Activated naive CD8-positive, alpha-beta T cell (primary cell): ENCODE measurements around the gene OR6B2.
"Not testable (repeated sequence)": the region's sequence is repeated elsewhere in the genome, so short reads cannot be mapped to it uniquely, and the experiment has no call there.

Source experiments
- H3K27ac Mint-ChIP-seq: one replicate; pipeline ENCODE4 v1.8.0; 2021; ENCODE audit warnings: mixed read lengths
- H3K27me3 Mint-ChIP-seq: one replicate; pipeline ENCODE4 v1.8.0; 2021; ENCODE audit warnings: mixed read lengths
- H3K36me3 Mint-ChIP-seq: one replicate; pipeline ENCODE4 v1.8.0; 2021; ENCODE audit warnings: mixed read lengths
- H3K4me1 Mint-ChIP-seq: one replicate; pipeline ENCODE4 v1.8.0; 2021; ENCODE audit warnings: low read depth, mixed read lengths
- H3K4me3 Mint-ChIP-seq: one replicate; pipeline ENCODE4 v1.8.0; 2021; ENCODE audit warnings: mild to moderate bottlenecking, mixed read lengths
- H3K9me3 Mint-ChIP-seq: one replicate; pipeline ENCODE4 v1.8.0; 2021; ENCODE audit warnings: low read depth, mixed read lengths

The OR6B2 gene

GRCh38 chr2:240051697-240052096 lies 21.5 kb upstream of the OR6B2 start:
- H3K36me3 Mint-ChIP-seq, result no peaks in the 10 kb centered on the region
- no peak overlapping the region for H3K27ac Mint-ChIP-seq
- peaks cover 33% of the 10 kb centered on the region for H3K27me3 Mint-ChIP-seq
- no peaks in the 10 kb centered on the region for H3K9me3 Mint-ChIP-seq
- no peaks in the 10 kb centered on the region for H3K4me1 Mint-ChIP-seq
- no peak overlapping the region for H3K4me3 Mint-ChIP-seq

GRCh38 chr2:240050278-240050677 lies 20.0 kb upstream of the OR6B2 start:
- no peak overlapping the region for H3K4me3 Mint-ChIP-seq
- no peaks in the 10 kb centered on the region for H3K4me1 Mint-ChIP-seq
- no peaks in the 10 kb centered on the region for H3K36me3 Mint-ChIP-seq
- H3K27me3 Mint-ChIP-seq, result peaks cover 28% of the 10 kb centered on the region
- H3K27ac Mint-ChIP-seq, result no peak overlapping the region
- no peaks in the 10 kb centered on the region for H3K9me3 Mint-ChIP-seq

- H3K4me1 Mint-ChIP-seq, result no peaks in the 10 kb centered on the region
- H3K27ac Mint-ChIP-seq, result no peak overlapping the region
- no peaks in the 10 kb centered on the region for H3K36me3 Mint-ChIP-seq
- H3K27me3 Mint-ChIP-seq, result peaks cover 19% of the 10 kb centered on the region
- no peak overlapping the region for H3K4me3 Mint-ChIP-seq
- H3K9me3 Mint-ChIP-seq, result no peaks in the 10 kb centered on the region
Observed at GRCh38 chr2:240048237-240048636, 18.0 kb upstream of the OR6B2 start.

- no peak overlapping the region for H3K4me3 Mint-ChIP-seq
- H3K9me3 Mint-ChIP-seq, result no peaks in the 10 kb centered on the region
- no peaks in the 10 kb centered on the region for H3K36me3 Mint-ChIP-seq
- H3K27ac Mint-ChIP-seq, result no peak overlapping the region
- peaks cover 19% of the 10 kb centered on the region for H3K27me3 Mint-ChIP-seq
- H3K4me1 Mint-ChIP-seq, result no peaks in the 10 kb centered on the region
Observed at GRCh38 chr2:240045098-240045497, 14.9 kb upstream of the OR6B2 start.

- H3K4me1 Mint-ChIP-seq, result not testable (repeated sequence)
Observed at GRCh38 chr2:240044096-240044495, 13.9 kb upstream of the OR6B2 start.

GRCh38 chr2:240043279-240043989 lies 13.2 kb upstream of the OR6B2 start:
- Mint-ChIP-seq H3K4me1 (no peaks in the 10 kb centered on the region), H3K27ac (no peak overlapping the region), H3K4me3 (no peak overlapping the region), H3K36me3 (no peaks in the 10 kb centered on the region), H3K9me3 (no peaks in the 10 kb centered on the region), H3K27me3 (peaks cover 17% of the 10 kb centered on the region)

More at GRCh38 chr2:240044096-240044495, 13.9 kb upstream of the OR6B2 start:
- not testable (repeated sequence) for H3K4me3 Mint-ChIP-seq, H3K9me3 Mint-ChIP-seq, H3K27ac Mint-ChIP-seq, H3K36me3 Mint-ChIP-seq
- peaks cover 19% of the 10 kb centered on the region for H3K27me3 Mint-ChIP-seq

- Mint-ChIP-seq H3K4me3 (no peak overlapping the region), H3K27me3 (peaks cover 17% of the 10 kb centered on the region), H3K36me3 (no peaks in the 10 kb centered on the region), H3K4me1 (no peaks in the 10 kb centered on the region), H3K9me3 (no peaks in the 10 kb centered on the region), H3K27ac (no peak overlapping the region)
Observed at GRCh38 chr2:240042740-240043139, 12.5 kb upstream of the OR6B2 start.

- Mint-ChIP-seq H3K9me3 (no peaks in the 10 kb centered on the region), H3K4me1 (no peaks in the 10 kb centered on the region), H3K27me3 (peaks cover 22% of the 10 kb centered on the region), H3K4me3 (no peak overlapping the region), H3K36me3 (no peaks in the 10 kb centered on the region), H3K27ac (no peak overlapping the region)
Observed at GRCh38 chr2:240041363-240041762, 11.1 kb upstream of the OR6B2 start.

- Mint-ChIP-seq H3K27me3 (peaks cover 25% of the 10 kb centered on the region), H3K4me3 (no peak overlapping the region), H3K27ac (no peak overlapping the region), H3K9me3 (no peaks in the 10 kb centered on the region), H3K36me3 (no peaks in the 10 kb centered on the region), H3K4me1 (no peaks in the 10 kb centered on the region)
Observed at GRCh38 chr2:240037358-240037757, 7.1 kb upstream of the OR6B2 start.

- H3K36me3 Mint-ChIP-seq, result no peaks in the 10 kb centered on the region
- H3K4me1 Mint-ChIP-seq, result no peaks in the 10 kb centered on the region
- H3K27ac Mint-ChIP-seq, result no peak overlapping the region
- no peak overlapping the region for H3K4me3 Mint-ChIP-seq
- no peaks in the 10 kb centered on the region for H3K9me3 Mint-ChIP-seq
- H3K27me3 Mint-ChIP-seq, result peaks cover 28% of the 10 kb centered on the region
Observed at GRCh38 chr2:240033330-240033678, 3.1 kb upstream of the OR6B2 start.

GRCh38 chr2:240032406-240033329 lies 2.4 kb upstream of the OR6B2 start:
- no peaks in the 10 kb centered on the region for H3K36me3 Mint-ChIP-seq
- no peak overlapping the region for H3K27ac Mint-ChIP-seq
- no peaks in the 10 kb centered on the region for H3K9me3 Mint-ChIP-seq
- peaks cover 26% of the 10 kb centered on the region for H3K27me3 Mint-ChIP-seq
- no peak overlapping the region for H3K4me3 Mint-ChIP-seq
- H3K4me1 Mint-ChIP-seq, result no peaks in the 10 kb centered on the region

GRCh38 chr2:240024766-240025165 lies 5.5 kb downstream of the OR6B2 start:
- H3K27ac Mint-ChIP-seq, result peak overlapping the region; percentile 98
- H3K9me3 Mint-ChIP-seq, result no peaks in the 10 kb centered on the region
- H3K36me3 Mint-ChIP-seq, result peaks cover 8% of the 10 kb centered on the region
- peaks cover 25% of the 10 kb centered on the region for H3K4me1 Mint-ChIP-seq
- H3K4me3 Mint-ChIP-seq, result peak overlapping the region; percentile 99
- no peaks in the 10 kb centered on the region for H3K27me3 Mint-ChIP-seq

- no peaks in the 10 kb centered on the region for H3K9me3 Mint-ChIP-seq
- H3K4me3 Mint-ChIP-seq, result peak overlapping the region; percentile 99
- peak overlapping the region; percentile 98 for H3K27ac Mint-ChIP-seq
- peaks cover 25% of the 10 kb centered on the region for H3K4me1 Mint-ChIP-seq
- peaks cover 8% of the 10 kb centered on the region for H3K36me3 Mint-ChIP-seq
- H3K27me3 Mint-ChIP-seq, result no peaks in the 10 kb centered on the region
Observed at GRCh38 chr2:240023792-240024191, 6.4 kb downstream of the OR6B2 start.

GRCh38 chr2:240021488-240022104 lies 8.6 kb downstream of the OR6B2 start:
- H3K27ac Mint-ChIP-seq, result no peak overlapping the region
- H3K36me3 Mint-ChIP-seq, result peaks cover 14% of the 10 kb centered on the region
- peaks cover 29% of the 10 kb centered on the region for H3K4me1 Mint-ChIP-seq
- H3K4me3 Mint-ChIP-seq, result no peak overlapping the region
- no peaks in the 10 kb centered on the region for H3K9me3 Mint-ChIP-seq
- H3K27me3 Mint-ChIP-seq, result no peaks in the 10 kb centered on the region

GRCh38 chr2:240018071-240018750 lies 12.0 kb downstream of the OR6B2 start:
- Mint-ChIP-seq H3K4me1 (peaks cover 16% of the 10 kb centered on the region), H3K4me3 (no peak overlapping the region), H3K9me3 (no peaks in the 10 kb centered on the region), H3K36me3 (peaks cover 18% of the 10 kb centered on the region), H3K27ac (no peak overlapping the region), H3K27me3 (no peaks in the 10 kb centered on the region)
